ENCODE data around the gene CNBD2. TPM values are rescaled to one million over a fixed set of nuclear protein-coding genes. Genes with fewer than 3 reads are reported as not detected.
"Not testable (repeated sequence)": the region's sequence is repeated elsewhere in the genome, so short reads cannot be mapped to it uniquely, and the experiment has no call there.

Gene CNBD2
- total RNA-seq, 2 donors from 2014 or later, result 8.0 to 23.4 TPM

DNA sequence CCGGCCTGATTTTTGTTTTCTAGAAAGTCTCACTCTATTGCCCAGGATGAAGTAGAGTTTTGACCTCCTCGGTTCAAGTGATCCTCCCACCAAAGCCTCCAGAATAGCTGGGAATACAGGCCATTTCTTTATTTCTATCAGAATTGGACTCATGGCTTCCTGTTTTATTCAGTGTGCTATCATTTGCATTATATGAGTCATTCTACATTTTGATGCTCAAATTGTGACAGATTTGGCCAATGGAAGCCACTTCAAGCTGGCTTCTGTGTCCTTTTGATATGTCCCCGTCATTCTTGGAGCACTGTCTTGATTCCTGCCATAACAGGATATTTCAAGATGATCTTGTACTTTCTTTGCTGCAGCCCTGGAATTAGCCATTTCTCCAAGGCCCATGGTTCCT lies 75.1 kb downstream of the CNBD2 start:
- Histone ChIP-seq H3K4me1 (peaks cover 22% of the 10 kb centered on the region), H3K9me3 (no peaks in the 10 kb centered on the region), H3K36me3 (replicated peaks in 1 of 2; ENCODE audit: insufficient read depth in 1 of 2, low read depth in 2 of 2) (no peaks in the 10 kb centered on the region), H3K27ac (no peak overlapping the region), H3K27me3 (no peaks in the 10 kb centered on the region), H3K4me3 (no peak overlapping the region)
- ATAC-seq (no peak), DNase-seq (no peak)
- TF ChIP-seq CTCF (IDR thresholded peaks at IDR 0.05), result no peak
- no peak for TF ChIP-seq POLR2A (IDR thresholded peaks at IDR 0.05)
- WGBS, 2 donors, result 92 to 94% methylated on average over 3 of the region's 3 CpGs
- intact Hi-C loops (cut with DNase I), result no loop called here

DNA sequence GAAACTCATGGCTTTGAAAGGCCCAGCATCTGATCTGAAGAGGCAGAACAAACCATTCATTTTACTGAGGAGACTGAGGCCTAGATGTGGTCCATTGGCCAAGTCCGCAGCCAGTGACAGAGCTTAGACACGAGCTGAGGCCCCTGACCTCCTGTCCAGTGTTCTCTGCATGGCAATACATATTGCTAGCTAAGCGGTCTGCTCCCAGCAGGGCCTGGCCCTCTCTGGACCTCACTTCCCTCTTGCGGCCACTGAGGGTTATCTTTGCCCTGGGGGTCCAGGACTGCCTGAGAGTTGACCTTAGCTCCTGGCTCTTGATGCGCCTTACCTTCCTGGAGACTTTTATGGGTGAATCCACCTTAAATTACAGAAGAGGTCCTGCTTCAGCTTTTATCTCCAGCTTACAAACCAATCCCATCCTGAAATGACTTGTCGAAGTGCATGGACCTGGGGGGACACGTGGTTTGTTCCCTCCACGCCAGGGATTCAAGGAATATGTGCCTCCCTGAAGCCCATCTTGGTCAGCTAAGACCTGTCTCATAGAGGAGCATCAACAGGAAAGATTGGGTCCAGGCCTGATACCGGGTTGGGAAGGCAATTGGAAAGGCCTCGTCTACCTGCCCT lies 75.6 kb downstream of the CNBD2 start:
- Histone ChIP-seq H3K9me3 (no peaks in the 10 kb centered on the region), H3K27ac (no peak overlapping the region), H3K27me3 (no peaks in the 10 kb centered on the region), H3K36me3 (replicated peaks in 1 of 2; ENCODE audit: insufficient read depth in 1 of 2, low read depth in 2 of 2) (no peaks in the 10 kb centered on the region), H3K4me1 (peaks cover 22% of the 10 kb centered on the region), H3K4me3 (no peak overlapping the region)
- WGBS, 2 donors, result 89 to 96% methylated on average over 5 to 10 of the region's 10 CpGs
- DNase-seq (no peak), ATAC-seq (no peak)
- intact Hi-C loops (cut with DNase I), result no loop called here
- TF ChIP-seq CTCF (IDR thresholded peaks at IDR 0.05) (no peak), POLR2A (IDR thresholded peaks at IDR 0.05) (no peak)

DNA sequence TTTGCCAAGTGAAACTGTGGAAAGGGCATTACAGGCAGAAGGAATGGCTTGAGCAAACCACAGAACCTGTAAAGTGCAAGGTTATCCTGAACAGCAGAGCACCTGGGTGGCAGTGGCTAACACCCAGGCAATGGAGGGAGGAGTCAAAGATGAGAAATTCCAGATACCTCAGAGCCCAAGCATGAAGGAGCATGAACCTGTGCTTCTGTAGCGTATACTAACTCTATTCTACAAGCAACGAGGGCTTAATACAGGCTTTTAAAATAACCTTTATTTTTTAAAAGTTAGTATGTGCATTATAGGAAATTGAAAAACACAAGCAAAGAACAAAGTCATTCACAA lies 77.0 kb downstream of the CNBD2 start:
- Histone ChIP-seq H3K36me3 (replicated peaks in 1 of 2; ENCODE audit: insufficient read depth in 1 of 2, low read depth in 2 of 2) (no peaks in the 10 kb centered on the region), H3K27me3 (no peaks in the 10 kb centered on the region), H3K9me3 (no peaks in the 10 kb centered on the region), H3K4me1 (peaks cover 22% of the 10 kb centered on the region), H3K4me3 (no peak overlapping the region), H3K27ac (no peak overlapping the region)
- DNase-seq (no peak), ATAC-seq (no peak)
- intact Hi-C loops (cut with DNase I), result no loop called here
- 72 to 78% methylated on average over 2 of the region's 2 CpGs for WGBS, 2 donors
- TF ChIP-seq POLR2A (IDR thresholded peaks at IDR 0.05), result no peak
- TF ChIP-seq CTCF (IDR thresholded peaks at IDR 0.05), result no peak

GRCh38 chr20:36046073-36046798 lies 77.8 kb downstream of the CNBD2 start:
- H3K27me3 ChIP-seq; DNase-seq; intact Hi-C loops (cut with DNase I); H3K36me3 ChIP-seq (replicated peaks in 1 of 2; ENCODE audit: insufficient read depth in 1 of 2, low read depth in 2 of 2); H3K9me3 ChIP-seq; H3K27ac ChIP-seq; ATAC-seq; H3K4me3 ChIP-seq: not testable (repeated sequence)
- WGBS, 2 donors, result 34 to 49% methylated on average over 4 of the region's 4 CpGs
- peaks cover 24% of the 10 kb centered on the region for H3K4me1 ChIP-seq

- ATAC-seq; DNase-seq; H3K9me3 ChIP-seq; H3K27me3 ChIP-seq; H3K36me3 ChIP-seq (replicated peaks in 1 of 2; ENCODE audit: insufficient read depth in 1 of 2, low read depth in 2 of 2); intact Hi-C loops (cut with DNase I): not testable (repeated sequence)
- 0 to 4% methylated on average over 2 of the region's 2 CpGs for WGBS, 2 donors
- H3K4me1 ChIP-seq, result peaks cover 28% of the 10 kb centered on the region
- H3K4me3 ChIP-seq, result peak overlapping the region; percentile 85 to 99
- H3K27ac ChIP-seq, result peak overlapping the region in 1 of 4 donors; percentile 96
Measured at GRCh38 chr20:36049408-36049807, 81.0 kb downstream of the CNBD2 start.
